ENCODE results near the gene ZNF497. TPM values are rescaled to one million over a fixed set of nuclear protein-coding genes. Genes with fewer than 3 reads are reported as not detected.
A peak's percentile ranks its signal among the peaks of the same experiment; 100 is the strongest.

Gene ZNF497
- total and polyA plus RNA-seq, 2 of the 13 experiments (the other 11 are each of a cell fraction or from before 2014, with no cell fraction given): 1.5 to 1.9 TPM

DNA sequence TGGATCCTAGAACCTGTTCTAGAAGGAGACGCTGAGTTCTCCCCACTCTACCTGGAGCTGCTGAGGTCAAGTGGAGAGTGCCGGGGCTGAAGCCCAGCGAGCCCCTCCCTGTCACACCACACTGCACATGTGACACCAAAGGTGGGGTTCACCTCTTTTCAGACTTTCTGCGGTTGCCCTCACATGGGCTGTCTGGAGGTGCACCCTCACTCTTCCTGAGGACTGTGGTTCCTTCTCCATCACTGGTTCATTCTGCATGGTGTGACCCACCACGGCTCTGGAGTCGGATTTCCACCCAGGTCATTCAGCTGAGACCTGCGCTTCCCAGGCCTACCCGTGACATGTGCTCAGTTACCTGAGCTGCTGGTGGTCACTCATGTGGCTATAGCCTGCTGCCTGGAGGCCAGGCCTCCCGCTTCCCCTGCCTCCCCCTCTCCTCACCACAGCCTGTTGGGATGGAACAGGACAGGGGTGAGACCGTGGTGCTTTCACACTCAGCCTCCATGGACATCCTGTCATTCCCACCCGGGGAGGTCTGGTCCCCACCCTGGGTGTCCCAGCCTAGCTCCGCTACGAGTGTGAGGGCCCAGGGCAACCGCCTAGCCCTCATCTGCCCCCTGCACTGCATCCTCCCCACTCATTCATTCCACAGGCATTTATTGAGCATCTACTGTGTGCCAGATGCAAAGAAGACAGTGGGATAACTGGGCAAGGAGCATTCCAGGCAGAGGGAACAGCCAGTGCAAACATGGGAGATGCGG lies 8.7 kb downstream of the ZNF497 start (continued):
- TF ChIP-seq MAZ (IDR thresholded peaks at IDR 0.05; ENCODE audit: borderline replicate concordance, low read depth, low read length): 0 out of 2 replicates have a peak, but pooled peaks have one; percentile 5
- TF ChIP-seq MAZ (CRISPR knock-in tag; IDR thresholded peaks at IDR 0.05; ENCODE audit: low read depth): no peak
- 0 out of 2 replicates have a peak, but pooled peaks have one; percentile 71 for TF ChIP-seq ZNF296 (CRISPR knock-in tag; conservative IDR thresholded peaks at IDR 0.05)
- TF ChIP-seq HOXA5 (CRISPR knock-in tag; IDR thresholded peaks at IDR 0.05): peak; percentile 66; the same call in 1 of the 2 replicates
- TF ChIP-seq, protein P1, sequence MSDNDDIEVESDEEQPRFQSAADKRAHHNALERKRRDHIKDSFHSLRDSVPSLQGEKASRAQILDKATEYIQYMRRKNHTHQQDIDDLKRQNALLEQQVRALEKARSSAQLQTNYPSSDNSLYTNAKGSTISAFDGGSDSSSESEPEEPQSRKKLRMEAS (IDR thresholded peaks at IDR 0.05): peak; percentile 56
- 0 out of 2 replicates have a peak, but pooled peaks have one; percentile 59 for TF ChIP-seq SATB2 (CRISPR knock-in tag; IDR thresholded peaks at IDR 0.05)
- TF ChIP-seq PHF20 (CRISPR knock-in tag; IDR thresholded peaks at IDR 0.05): peak; percentile 52
- TF ChIP-seq FOXP1 (IDR thresholded peaks at IDR 0.05): no peak
- TF ChIP-seq FOXP1 (CRISPR knock-in tag; IDR thresholded peaks at IDR 0.05): no peak
- TF ChIP-seq ZNF530 (CRISPR knock-in tag; IDR thresholded peaks at IDR 0.05; ENCODE audit: low read depth): 0 out of 2 replicates have a peak, but pooled peaks have one; percentile 49
- no peak for TF ChIP-seq ATM (IDR thresholded peaks at IDR 0.05; ENCODE audit: borderline replicate concordance)
- TF ChIP-seq FOXJ3 (CRISPR knock-in tag; IDR thresholded peaks at IDR 0.05; ENCODE audit: borderline replicate concordance): peak; percentile 61; the same call in 1 of the 2 replicates
- peak; percentile 1; the same call in 1 of the 2 replicates for TF ChIP-seq ELF1 (CRISPR knock-in tag; IDR thresholded peaks at IDR 0.05)
- TF ChIP-seq AGO2 (optimal IDR thresholded peaks at IDR 0.05; ENCODE audit: low read depth, low read length): peak; percentile 22
- peak; percentile 27 for TF ChIP-seq ASH2L (IDR thresholded peaks at IDR 0.05; ENCODE audit: insufficient read length, low read depth, low read length)
- peak; percentile 15; the same call in 1 of the 2 replicates for TF ChIP-seq ONECUT2 (CRISPR knock-in tag; IDR thresholded peaks at IDR 0.05)
- TF ChIP-seq PHF8 (CRISPR knock-in tag; IDR thresholded peaks at IDR 0.05): no peak
- TF ChIP-seq PAWR (CRISPR knock-in tag; IDR thresholded peaks at IDR 0.05; ENCODE audit: borderline replicate concordance): no peak
- no peak for TF ChIP-seq ATF7-NPFF (CRISPR knock-in tag; IDR thresholded peaks at IDR 0.05; ENCODE audit: low read depth)
- TF ChIP-seq, protein P2, sequence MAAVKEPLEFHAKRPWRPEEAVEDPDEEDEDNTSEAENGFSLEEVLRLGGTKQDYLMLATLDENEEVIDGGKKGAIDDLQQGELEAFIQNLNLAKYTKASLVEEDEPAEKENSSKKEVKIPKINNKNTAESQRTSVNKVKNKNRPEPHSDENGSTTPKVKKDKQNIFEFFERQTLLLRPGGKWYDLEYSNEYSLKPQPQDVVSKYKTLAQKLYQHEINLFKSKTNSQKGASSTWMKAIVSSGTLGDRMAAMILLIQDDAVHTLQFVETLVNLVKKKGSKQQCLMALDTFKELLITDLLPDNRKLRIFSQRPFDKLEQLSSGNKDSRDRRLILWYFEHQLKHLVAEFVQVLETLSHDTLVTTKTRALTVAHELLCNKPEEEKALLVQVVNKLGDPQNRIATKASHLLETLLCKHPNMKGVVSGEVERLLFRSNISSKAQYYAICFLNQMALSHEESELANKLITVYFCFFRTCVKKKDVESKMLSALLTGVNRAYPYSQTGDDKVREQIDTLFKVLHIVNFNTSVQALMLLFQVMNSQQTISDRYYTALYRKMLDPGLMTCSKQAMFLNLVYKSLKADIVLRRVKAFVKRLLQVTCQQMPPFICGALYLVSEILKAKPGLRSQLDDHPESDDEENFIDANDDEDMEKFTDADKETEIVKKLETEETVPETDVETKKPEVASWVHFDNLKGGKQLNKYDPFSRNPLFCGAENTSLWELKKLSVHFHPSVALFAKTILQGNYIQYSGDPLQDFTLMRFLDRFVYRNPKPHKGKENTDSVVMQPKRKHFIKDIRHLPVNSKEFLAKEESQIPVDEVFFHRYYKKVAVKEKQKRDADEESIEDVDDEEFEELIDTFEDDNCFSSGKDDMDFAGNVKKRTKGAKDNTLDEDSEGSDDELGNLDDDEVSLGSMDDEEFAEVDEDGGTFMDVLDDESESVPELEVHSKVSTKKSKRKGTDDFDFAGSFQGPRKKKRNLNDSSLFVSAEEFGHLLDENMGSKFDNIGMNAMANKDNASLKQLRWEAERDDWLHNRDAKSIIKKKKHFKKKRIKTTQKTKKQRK (IDR thresholded peaks at IDR 0.05; ENCODE audit: low read length): no peak
- TF ChIP-seq PHF21A (CRISPR knock-in tag; IDR thresholded peaks at IDR 0.05): 0 out of 2 replicates have a peak, but pooled peaks have one; percentile 26
- TF ChIP-seq ZC3H13 (CRISPR knock-in tag; IDR thresholded peaks at IDR 0.05): peak; percentile 76
- TF ChIP-seq ZNF431 (CRISPR knock-in tag; IDR thresholded peaks at IDR 0.05; ENCODE audit: borderline replicate concordance, low read depth): 0 out of 2 replicates have a peak, but pooled peaks have one; percentile 57
- TF ChIP-seq ZNF766 (CRISPR knock-in tag; IDR thresholded peaks at IDR 0.05; ENCODE audit: borderline replicate concordance): 0 out of 2 replicates have a peak, but pooled peaks have one; percentile 52
- no peak for TF ChIP-seq TCF12 (IDR thresholded peaks at IDR 0.05)
- 0 out of 2 replicates have a peak, but pooled peaks have one; percentile 25 for TF ChIP-seq TCF12 (CRISPR knock-in tag; IDR thresholded peaks at IDR 0.05)
